ENCODE data around the gene DYNLRB1. TPM values are rescaled to one million over a fixed set of nuclear protein-coding genes. Genes with fewer than 3 reads are reported as not detected.

Gene DYNLRB1
- total RNA-seq, 1 experiment from 2014 or later: 142 TPM

DNA sequence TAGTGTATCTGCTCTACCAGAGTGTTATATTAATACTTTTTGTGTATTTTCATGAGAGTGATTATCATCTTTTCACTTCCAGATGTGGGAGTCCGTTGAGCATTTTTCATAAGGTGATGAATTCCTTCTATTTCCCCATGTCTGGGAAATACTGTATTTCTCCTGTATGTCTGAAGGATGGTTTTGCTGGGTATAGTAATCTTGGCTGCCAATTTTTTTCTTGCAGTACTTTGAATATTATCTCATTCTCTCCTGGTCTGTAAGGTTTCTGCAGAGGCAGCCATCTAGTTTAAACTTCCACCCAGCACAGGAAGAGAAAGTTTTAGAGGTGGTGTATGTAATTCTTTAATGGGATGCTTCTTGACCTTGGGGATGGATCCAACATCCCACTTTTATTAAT, 15.4 kb upstream of the DYNLRB1 start:
- Histone ChIP-seq H3K27me3 (replicated peaks; ENCODE audit: insufficient read depth, low read depth, low read length, poor library complexity) (no peaks in the 10 kb centered on the region), H3K4me3 (ENCODE audit: low read depth, low read length, poor library complexity, severe bottlenecking) (no peak overlapping the region), H3K9me3 (ENCODE audit: low read depth, low read length, poor library complexity, severe bottlenecking) (peaks cover 6% of the 10 kb centered on the region), H3K36me3 (ENCODE audit: insufficient read depth, low read length, poor library complexity, severe bottlenecking) (peaks cover 30% of the 10 kb centered on the region), H3K4me1 (ENCODE audit: insufficient read depth, low read length, poor library complexity, severe bottlenecking) (no peaks in the 10 kb centered on the region), H3K27ac (ENCODE audit: low read depth, low read length, poor library complexity, severe bottlenecking) (no peak overlapping the region)
- TF ChIP-seq, protein P1, sequence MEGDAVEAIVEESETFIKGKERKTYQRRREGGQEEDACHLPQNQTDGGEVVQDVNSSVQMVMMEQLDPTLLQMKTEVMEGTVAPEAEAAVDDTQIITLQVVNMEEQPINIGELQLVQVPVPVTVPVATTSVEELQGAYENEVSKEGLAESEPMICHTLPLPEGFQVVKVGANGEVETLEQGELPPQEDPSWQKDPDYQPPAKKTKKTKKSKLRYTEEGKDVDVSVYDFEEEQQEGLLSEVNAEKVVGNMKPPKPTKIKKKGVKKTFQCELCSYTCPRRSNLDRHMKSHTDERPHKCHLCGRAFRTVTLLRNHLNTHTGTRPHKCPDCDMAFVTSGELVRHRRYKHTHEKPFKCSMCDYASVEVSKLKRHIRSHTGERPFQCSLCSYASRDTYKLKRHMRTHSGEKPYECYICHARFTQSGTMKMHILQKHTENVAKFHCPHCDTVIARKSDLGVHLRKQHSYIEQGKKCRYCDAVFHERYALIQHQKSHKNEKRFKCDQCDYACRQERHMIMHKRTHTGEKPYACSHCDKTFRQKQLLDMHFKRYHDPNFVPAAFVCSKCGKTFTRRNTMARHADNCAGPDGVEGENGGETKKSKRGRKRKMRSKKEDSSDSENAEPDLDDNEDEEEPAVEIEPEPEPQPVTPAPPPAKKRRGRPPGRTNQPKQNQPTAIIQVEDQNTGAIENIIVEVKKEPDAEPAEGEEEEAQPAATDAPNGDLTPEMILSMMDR (conservative IDR thresholded peaks at IDR 0.05; ENCODE audit: low read depth, low read length): no peak
- no peak for TF ChIP-seq EZH2 (IDR thresholded peaks at IDR 0.05; ENCODE audit: borderline replicate concordance, low read depth, low read length, poor library complexity, severe bottlenecking)
- CTCF ChIA-PET: no interaction called here
- BruUV-seq (replicated peaks): no TSS peak
- POLR2A ChIA-PET (ENCODE audit: low non-redundant PET): no interaction called here
- DNase-seq (ENCODE audit: low spot score): no peak
- intact Hi-C loops (cut with micrococcal nuclease; ENCODE audit: unreplicated experiment): no loop called here

DNA sequence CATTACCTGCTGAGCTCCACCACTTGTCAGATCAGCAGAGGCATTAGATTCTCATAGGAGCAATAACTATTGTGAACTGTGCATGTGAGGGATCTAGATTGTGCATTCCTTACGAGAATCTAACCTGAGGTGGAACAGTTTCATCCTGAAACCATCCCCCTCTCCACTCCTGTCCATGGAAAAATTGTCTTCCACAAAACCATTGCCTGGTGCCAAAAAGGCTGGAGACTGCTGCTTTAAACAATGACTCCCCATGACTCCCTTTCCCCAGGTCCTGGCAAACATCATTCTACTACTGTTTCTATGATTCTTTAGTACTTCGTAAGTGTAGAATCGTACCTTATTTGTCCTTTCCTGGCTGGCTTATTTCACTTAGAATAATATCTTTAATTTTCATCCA, 9.7 kb upstream of the DYNLRB1 start:
- Histone ChIP-seq H3K36me3 (ENCODE audit: insufficient read depth, low read length, poor library complexity, severe bottlenecking) (peaks cover 28% of the 10 kb centered on the region), H3K27me3 (replicated peaks; ENCODE audit: insufficient read depth, low read depth, low read length, poor library complexity) (no peaks in the 10 kb centered on the region), H3K9me3 (ENCODE audit: low read depth, low read length, poor library complexity, severe bottlenecking) (no peaks in the 10 kb centered on the region), H3K27ac (ENCODE audit: low read depth, low read length, poor library complexity, severe bottlenecking) (no peak overlapping the region), H3K4me3 (ENCODE audit: low read depth, low read length, poor library complexity, severe bottlenecking) (no peak overlapping the region), H3K4me1 (ENCODE audit: insufficient read depth, low read length, poor library complexity, severe bottlenecking) (no peaks in the 10 kb centered on the region)
- ChIA-PET CTCF (no interaction called here), POLR2A (ENCODE audit: low non-redundant PET) (no interaction called here)
- intact Hi-C loops (cut with micrococcal nuclease; ENCODE audit: unreplicated experiment): no loop called here
- no TSS peak for BruUV-seq (replicated peaks)
- TF ChIP-seq, protein P1 (conservative IDR thresholded peaks at IDR 0.05; ENCODE audit: low read depth, low read length): no peak
- no peak for TF ChIP-seq EZH2 (IDR thresholded peaks at IDR 0.05; ENCODE audit: borderline replicate concordance, low read depth, low read length, poor library complexity, severe bottlenecking)
- DNase-seq (ENCODE audit: low spot score): no peak

DNA sequence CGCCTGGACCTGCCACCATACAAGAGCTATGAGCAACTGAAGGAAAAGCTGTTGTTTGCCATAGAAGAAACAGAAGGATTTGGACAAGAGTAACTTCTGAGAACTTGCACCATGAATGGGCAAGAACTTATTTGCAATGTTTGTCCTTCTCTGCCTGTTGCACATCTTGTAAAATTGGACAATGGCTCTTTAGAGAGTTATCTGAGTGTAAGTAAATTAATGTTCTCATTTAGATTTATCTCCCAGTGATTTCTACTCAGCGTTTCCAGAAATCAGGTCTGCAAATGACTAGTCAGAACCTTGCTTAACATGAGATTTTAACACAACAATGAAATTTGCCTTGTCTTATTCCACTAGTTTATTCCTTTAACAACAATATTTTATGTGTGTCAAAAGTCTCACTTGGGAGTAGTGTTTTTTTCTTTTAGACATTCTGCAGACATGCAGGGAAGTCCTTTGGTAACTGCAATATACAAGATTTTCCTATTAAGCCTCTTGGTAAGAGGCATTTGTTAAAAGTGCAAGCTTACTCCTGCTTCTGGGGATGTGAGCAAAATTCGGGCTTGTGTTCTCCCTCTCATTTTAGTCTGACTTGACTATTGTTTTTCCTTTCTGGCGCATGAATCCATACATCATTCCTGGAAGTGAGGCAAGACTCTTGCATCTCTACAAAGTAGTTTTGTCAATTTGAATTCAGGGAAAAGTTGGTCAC, 8.4 kb upstream of the DYNLRB1 start:
- Histone ChIP-seq H3K9me3 (ENCODE audit: low read depth, low read length, poor library complexity, severe bottlenecking) (no peaks in the 10 kb centered on the region), H3K4me1 (ENCODE audit: insufficient read depth, low read length, poor library complexity, severe bottlenecking) (no peaks in the 10 kb centered on the region), H3K27me3 (replicated peaks; ENCODE audit: insufficient read depth, low read depth, low read length, poor library complexity) (no peaks in the 10 kb centered on the region), H3K36me3 (ENCODE audit: insufficient read depth, low read length, poor library complexity, severe bottlenecking) (peaks cover 28% of the 10 kb centered on the region), H3K4me3 (ENCODE audit: low read depth, low read length, poor library complexity, severe bottlenecking) (no peak overlapping the region), H3K27ac (ENCODE audit: low read depth, low read length, poor library complexity, severe bottlenecking) (no peak overlapping the region)
- DNase-seq (ENCODE audit: low spot score): no peak
- POLR2A ChIA-PET (ENCODE audit: low non-redundant PET): no interaction called here
- TF ChIP-seq, protein P1 (conservative IDR thresholded peaks at IDR 0.05; ENCODE audit: low read depth, low read length): no peak
- no peak for TF ChIP-seq EZH2 (IDR thresholded peaks at IDR 0.05; ENCODE audit: borderline replicate concordance, low read depth, low read length, poor library complexity, severe bottlenecking)
- intact Hi-C loops (cut with micrococcal nuclease; ENCODE audit: unreplicated experiment): no loop called here
- CTCF ChIA-PET: no interaction called here
- BruUV-seq (replicated peaks): no TSS peak

Data from A673 (cell line).